Chondrocyte (in vitro differentiated cells): ENCODE measurements around the gene KCNAB1. TPM values are rescaled to one million over a fixed set of nuclear protein-coding genes. Genes with fewer than 3 reads are reported as not detected.
A peak's percentile ranks its signal among the peaks of the same experiment; 100 is the strongest.

Source experiments
- DNase-seq: peaks from one replicate; pipeline ENCODE4 v3.0.0; 2021; ENCODE audit warnings: mixed read lengths, low spot score
- H3K27ac Mint-ChIP-seq: one replicate; pipeline ENCODE4 v1.8.0; 2021; ENCODE audit warnings: mild to moderate bottlenecking, moderate library complexity, mixed read lengths; ENCODE audit not compliant: unreplicated experiment
- H3K27me3 Mint-ChIP-seq: 2 replicates; pipeline ENCODE4 v1.8.0; 2021; ENCODE audit warnings: low read depth, mixed read lengths
- H3K36me3 Mint-ChIP-seq: 2 replicates; pipeline ENCODE4 v1.8.0; 2021; ENCODE audit warnings: low read depth, mixed read lengths
- H3K4me1 Mint-ChIP-seq: 2 replicates; pipeline ENCODE4 v1.8.0; 2021; ENCODE audit warnings: low read depth, mild to moderate bottlenecking, mixed read lengths
- H3K4me3 Mint-ChIP-seq: one replicate; pipeline ENCODE4 v1.8.0; 2021; ENCODE audit warnings: mild to moderate bottlenecking, moderate library complexity, mixed read lengths; ENCODE audit not compliant: unreplicated experiment
- H3K9me3 Mint-ChIP-seq: 2 replicates; pipeline ENCODE4 v1.8.0; 2021; ENCODE audit warnings: low read depth, mixed read lengths
- total RNA-seq: library from RNA; stranded (reverse); gene quantifications from 3 replicates; pipeline ENCODE4 v1.2.1, GENCODE V29; 2021
- TF ChIP-seq, protein P1 (sequence below): fragments of 200-600 bp; sonication (generic); IDR thresholded peaks from 2 replicates; pipeline ENCODE4 v1.5.0; 2021; ENCODE audit warnings: antibody characterized with exemption, mild to moderate bottlenecking, moderate library complexity

KCNAB1 gene
- total RNA-seq, 1 donor from 2014 or later: 3.4 TPM

GRCh38 chr3:156472150-156472549 is 351.8 kb downstream of the KCNAB1 start:
- Mint-ChIP-seq H3K4me3 (no peak overlapping the region), H3K27me3 (no peaks in the 10 kb centered on the region), H3K27ac (no peak overlapping the region), H3K36me3 (no peaks in the 10 kb centered on the region), H3K9me3 (no peaks in the 10 kb centered on the region), H3K4me1 (peaks cover 57% of the 10 kb centered on the region)
- TF ChIP-seq, protein P1, sequence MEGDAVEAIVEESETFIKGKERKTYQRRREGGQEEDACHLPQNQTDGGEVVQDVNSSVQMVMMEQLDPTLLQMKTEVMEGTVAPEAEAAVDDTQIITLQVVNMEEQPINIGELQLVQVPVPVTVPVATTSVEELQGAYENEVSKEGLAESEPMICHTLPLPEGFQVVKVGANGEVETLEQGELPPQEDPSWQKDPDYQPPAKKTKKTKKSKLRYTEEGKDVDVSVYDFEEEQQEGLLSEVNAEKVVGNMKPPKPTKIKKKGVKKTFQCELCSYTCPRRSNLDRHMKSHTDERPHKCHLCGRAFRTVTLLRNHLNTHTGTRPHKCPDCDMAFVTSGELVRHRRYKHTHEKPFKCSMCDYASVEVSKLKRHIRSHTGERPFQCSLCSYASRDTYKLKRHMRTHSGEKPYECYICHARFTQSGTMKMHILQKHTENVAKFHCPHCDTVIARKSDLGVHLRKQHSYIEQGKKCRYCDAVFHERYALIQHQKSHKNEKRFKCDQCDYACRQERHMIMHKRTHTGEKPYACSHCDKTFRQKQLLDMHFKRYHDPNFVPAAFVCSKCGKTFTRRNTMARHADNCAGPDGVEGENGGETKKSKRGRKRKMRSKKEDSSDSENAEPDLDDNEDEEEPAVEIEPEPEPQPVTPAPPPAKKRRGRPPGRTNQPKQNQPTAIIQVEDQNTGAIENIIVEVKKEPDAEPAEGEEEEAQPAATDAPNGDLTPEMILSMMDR: peak; percentile 27
- DNase-seq: no peak

DNA sequence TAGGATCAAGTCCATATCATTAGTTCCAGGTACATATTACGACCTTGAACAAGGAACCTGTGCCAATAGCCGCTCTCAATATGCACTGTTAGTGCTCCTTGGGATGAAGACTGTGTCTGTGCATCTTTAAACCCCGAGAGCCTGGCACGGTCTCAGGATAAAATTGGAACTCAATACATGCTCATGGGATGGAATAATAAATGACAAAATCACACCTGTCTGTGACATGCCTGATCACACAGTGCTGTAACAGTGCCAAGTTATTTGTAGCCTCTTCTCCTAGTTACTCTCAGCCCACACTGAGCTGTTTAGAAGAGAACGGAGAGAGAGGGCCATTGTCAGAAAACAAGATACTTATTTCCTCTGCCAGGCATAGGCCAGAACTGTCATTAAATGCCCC is 352.3 kb downstream of the KCNAB1 start:
- Mint-ChIP-seq H3K4me3 (no peak overlapping the region), H3K27ac (no peak overlapping the region), H3K4me1 (peaks cover 63% of the 10 kb centered on the region), H3K27me3 (no peaks in the 10 kb centered on the region), H3K36me3 (no peaks in the 10 kb centered on the region), H3K9me3 (no peaks in the 10 kb centered on the region)
- TF ChIP-seq, protein P1: no peak
- DNase-seq: no peak

DNA sequence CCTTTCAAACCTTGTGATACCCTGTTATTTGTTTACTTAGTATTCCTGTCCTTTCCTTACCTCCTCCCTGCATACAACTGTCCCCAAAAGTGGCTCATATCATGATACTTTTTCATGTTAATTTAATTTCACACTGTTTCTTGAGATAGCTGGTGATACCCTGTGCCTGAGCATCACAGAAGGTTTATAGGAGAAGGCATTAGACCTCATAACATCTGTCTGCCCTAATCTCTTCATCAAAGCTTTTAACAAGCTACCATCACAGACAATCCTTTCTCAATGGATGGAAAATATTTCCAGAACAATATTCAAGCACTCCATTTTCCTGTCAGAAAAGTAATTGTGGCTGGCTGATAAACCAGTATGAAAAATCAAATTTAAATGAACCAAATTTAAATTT is 353.0 kb downstream of the KCNAB1 start:
- no peaks in the 10 kb centered on the region for H3K9me3 Mint-ChIP-seq
- TF ChIP-seq, protein P1: no peak
- H3K36me3 Mint-ChIP-seq: no peaks in the 10 kb centered on the region
- H3K4me1 Mint-ChIP-seq: peaks cover 60% of the 10 kb centered on the region
- no peak overlapping the region for H3K4me3 Mint-ChIP-seq
- H3K27ac Mint-ChIP-seq: no peak overlapping the region
- DNase-seq: no peak
- no peaks in the 10 kb centered on the region for H3K27me3 Mint-ChIP-seq

DNA sequence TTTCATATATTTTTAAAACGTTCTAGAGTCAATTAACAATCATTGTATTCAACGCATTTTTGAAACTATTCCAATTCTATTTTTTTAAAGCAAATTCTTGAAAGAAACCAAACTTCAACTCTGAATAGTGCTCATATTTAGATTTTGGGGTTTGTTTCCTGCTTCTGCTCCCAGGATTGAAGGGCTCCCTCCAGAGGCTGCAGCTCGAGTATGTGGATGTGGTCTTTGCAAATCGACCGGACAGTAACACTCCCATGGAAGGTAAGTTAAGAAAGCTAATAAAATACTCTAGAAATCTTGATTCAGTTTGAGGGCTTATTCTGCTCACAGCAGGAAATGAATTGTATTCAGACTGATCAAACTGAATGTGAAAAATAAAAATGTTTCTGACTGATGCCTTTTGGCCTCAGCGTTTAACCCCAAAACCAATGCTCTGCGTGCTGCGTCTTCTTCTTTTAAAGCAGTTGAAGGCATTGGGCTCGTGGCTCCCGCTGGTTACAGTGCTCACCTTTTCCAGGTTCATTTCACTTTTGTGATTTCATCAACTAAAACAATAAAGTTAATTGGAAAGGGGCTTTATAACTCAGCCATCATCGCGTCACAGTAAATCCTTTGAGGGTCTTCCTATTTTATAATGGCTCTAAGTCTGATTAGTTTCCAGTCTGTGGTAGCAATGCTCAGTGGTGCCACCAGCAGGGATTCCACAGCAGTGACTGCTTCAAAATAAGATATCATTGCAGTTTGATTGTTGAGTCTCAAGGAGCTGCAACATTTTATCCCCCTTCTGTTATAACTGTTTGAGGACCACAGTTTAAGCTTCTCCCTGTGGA is 354.4 kb downstream of the KCNAB1 start:
- H3K27ac Mint-ChIP-seq: no peak overlapping the region
- H3K27me3 Mint-ChIP-seq: no peaks in the 10 kb centered on the region
- TF ChIP-seq, protein P1: peak; percentile 71
- no peaks in the 10 kb centered on the region for H3K36me3 Mint-ChIP-seq
- no peaks in the 10 kb centered on the region for H3K9me3 Mint-ChIP-seq
- peaks cover 54% of the 10 kb centered on the region for H3K4me1 Mint-ChIP-seq
- no peak for DNase-seq
- H3K4me3 Mint-ChIP-seq: no peak overlapping the region

GRCh38 chr3:156477323-156477722 is 356.9 kb downstream of the KCNAB1 start:
- no peak for DNase-seq
- Mint-ChIP-seq H3K27me3 (no peaks in the 10 kb centered on the region), H3K4me3 (no peak overlapping the region), H3K36me3 (no peaks in the 10 kb centered on the region), H3K9me3 (no peaks in the 10 kb centered on the region), H3K27ac (peak overlapping the region; percentile 82), H3K4me1 (peaks cover 37% of the 10 kb centered on the region)
- TF ChIP-seq, protein P1: no peak
